ENCODE results near the gene SGCA.

Gene SGCA

GRCh38 chr17:50194140-50194933 lies 28.5 kb downstream of the SGCA start:
- H3K4me3 ChIP-seq (ENCODE audit: low read depth, low read length), result no peak overlapping the region
- no peak for TF ChIP-seq CTCF (IDR thresholded peaks at IDR 0.05; ENCODE audit: borderline replicate concordance, insufficient read depth, low read depth, low read length)

- H3K4me3 ChIP-seq (ENCODE audit: low read depth, low read length), result no peak overlapping the region
- peak; percentile 31; the same call in 1 of the 2 replicates for TF ChIP-seq CTCF (IDR thresholded peaks at IDR 0.05; ENCODE audit: borderline replicate concordance, insufficient read depth, low read depth, low read length)
Observed at GRCh38 chr17:50194934-50195865, 29.4 kb downstream of the SGCA start.

GRCh38 chr17:50196036-50196435 lies 30.2 kb downstream of the SGCA start:
- no peak for TF ChIP-seq CTCF (IDR thresholded peaks at IDR 0.05; ENCODE audit: borderline replicate concordance, insufficient read depth, low read depth, low read length)
- no peak overlapping the region for H3K4me3 ChIP-seq (ENCODE audit: low read depth, low read length)

- H3K4me3 ChIP-seq (ENCODE audit: low read depth, low read length), result no peak overlapping the region
- no peak for TF ChIP-seq CTCF (IDR thresholded peaks at IDR 0.05; ENCODE audit: borderline replicate concordance, insufficient read depth, low read depth, low read length)
Observed at GRCh38 chr17:50196826-50197225, 31.0 kb downstream of the SGCA start.

GRCh38 chr17:50198026-50198669 lies 32.3 kb downstream of the SGCA start:
- TF ChIP-seq CTCF (IDR thresholded peaks at IDR 0.05; ENCODE audit: borderline replicate concordance, insufficient read depth, low read depth, low read length), result peak; percentile 79
- H3K4me3 ChIP-seq (ENCODE audit: low read depth, low read length), result no peak overlapping the region

- H3K4me3 ChIP-seq (ENCODE audit: low read depth, low read length), result no peak overlapping the region
Observed at GRCh38 chr17:50199211-50199802, 33.5 kb downstream of the SGCA start.

More at GRCh38 chr17:50199211-50199802, 33.5 kb downstream of the SGCA start:
- no peak for TF ChIP-seq CTCF (IDR thresholded peaks at IDR 0.05; ENCODE audit: borderline replicate concordance, insufficient read depth, low read depth, low read length)

Measured in GM12875 (cell line).